GM23338 (cell line): ENCODE measurements around the gene MAN1C1. TPM values are rescaled to one million over a fixed set of nuclear protein-coding genes. Genes with fewer than 3 reads are reported as not detected.

Experiments used
- ATAC-seq: fragments of 200-7000 bp; cut with Tn5 transposase; 3 replicates; pipeline ENCODE4 v1.9.1; 2020
- DNase-seq: peaks from one replicate; pipeline ENCODE4 v3.0.0-alpha.2; 2015; ENCODE audit warnings: low spot score
- H2AFZ ChIP-seq: fragments of 200-600 bp; sonication (generic); 2 replicates; pipeline ENCODE4 v1.8.0; 2016; ENCODE audit warnings: antibody characterized with exemption, mild to moderate bottlenecking, moderate library complexity
- H3F3A ChIP-seq: fragments of 200-600 bp; sonication (generic); replicated peaks from 2 replicates; pipeline ENCODE4 v1.8.0; 2017; ENCODE audit warnings: antibody characterized with exemption, mixed run types, low read depth
- H3K27ac ChIP-seq: fragments of 200-600 bp; sonication (generic); 2 replicates; pipeline ENCODE4 v1.6.1; 2016; ENCODE audit warnings: low read depth
- H3K27me3 ChIP-seq: fragments of 200-600 bp; sonication (generic); 2 replicates; pipeline ENCODE4 v1.8.0; 2016; ENCODE audit warnings: mild to moderate bottlenecking, mixed run types, moderate library complexity; ENCODE audit not compliant: insufficient read depth
- H3K36me3 ChIP-seq: fragments of 200-600 bp; sonication (generic); 2 replicates; pipeline ENCODE4 v1.8.0; 2016; ENCODE audit warnings: mild to moderate bottlenecking; ENCODE audit not compliant: insufficient read depth
- H3K4me1 ChIP-seq: fragments of 200-600 bp; sonication (generic); 2 replicates; pipeline ENCODE4 v1.8.0; 2016; ENCODE audit warnings: mild to moderate bottlenecking, moderate library complexity; ENCODE audit not compliant: insufficient read depth
- H3K4me2 ChIP-seq: fragments of 200-600 bp; sonication (generic); 2 replicates; pipeline ENCODE4 v1.7.1; 2017; ENCODE audit warnings: mixed run types
- H3K4me3 ChIP-seq: fragments of 200-600 bp; sonication (generic); 2 replicates; pipeline ENCODE4 v1.6.1; 2016; ENCODE audit warnings: mixed run types
- H3K79me2 ChIP-seq: fragments of 200-600 bp; sonication (generic); replicated peaks from 2 replicates; pipeline ENCODE4 v1.8.0; 2017; ENCODE audit warnings: mild to moderate bottlenecking; ENCODE audit not compliant: insufficient read depth
- H3K9me2 ChIP-seq: fragments of 200-600 bp; sonication (generic); 2 replicates; pipeline ENCODE4 v1.8.0; 2017; ENCODE audit not compliant: insufficient read depth
- H4K20me1 ChIP-seq: fragments of 200-600 bp; sonication (generic); replicated peaks from 2 replicates; pipeline ENCODE4 v1.8.0; 2017; ENCODE audit warnings: mild to moderate bottlenecking; ENCODE audit not compliant: insufficient read depth
- H3K27ac Mint-ChIP-seq: 2 replicates; pipeline ENCODE4 v1.8.0; 2020; ENCODE audit warnings: inconsistent platforms, mild to moderate bottlenecking, moderate library complexity, mixed read lengths
- H3K27me3 Mint-ChIP-seq: 3 replicates; pipeline ENCODE4 v1.8.0; 2022; ENCODE audit warnings: low read depth, mild to moderate bottlenecking, moderate library complexity, mixed read lengths, inconsistent platforms; ENCODE audit not compliant: insufficient read depth, poor library complexity
- H3K36me3 Mint-ChIP-seq: 3 replicates; pipeline ENCODE4 v1.8.0; 2021; ENCODE audit warnings: low read depth, mild to moderate bottlenecking, inconsistent platforms, moderate library complexity, mixed read lengths
- H3K4me1 Mint-ChIP-seq: 3 replicates; pipeline ENCODE4 v1.8.0; 2020; ENCODE audit warnings: mild to moderate bottlenecking, inconsistent platforms, mixed read lengths
- H3K4me3 Mint-ChIP-seq: 3 replicates; pipeline ENCODE4 v1.8.0; 2021; ENCODE audit warnings: moderate library complexity, mild to moderate bottlenecking, inconsistent platforms, mixed read lengths
- H3K9me3 Mint-ChIP-seq: 3 replicates; pipeline ENCODE4 v1.8.0; 2020; ENCODE audit warnings: moderate library complexity, mild to moderate bottlenecking, inconsistent platforms, mixed read lengths
- EZH2 ChIP-seq: fragments of 200-600 bp; sonication (generic); IDR thresholded peaks from one replicate; pipeline ENCODE4 v1.8.0; 2017; ENCODE audit warnings: antibody characterized with exemption, mild to moderate bottlenecking, low read depth; ENCODE audit not compliant: unreplicated experiment
- EZH2phosphoT487 ChIP-seq: fragments of 200-600 bp; sonication (generic); IDR thresholded peaks from one replicate; pipeline ENCODE4 v1.8.1; 2018; ENCODE audit warnings: antibody characterized with exemption; ENCODE audit not compliant: unreplicated experiment
- STAT1 ChIP-seq: IDR thresholded peaks from one replicate; pipeline ENCODE4 v1.6.1; 2016; ENCODE audit warnings: antibody characterized with exemption; ENCODE audit not compliant: unreplicated experiment
- polyA plus RNA-seq: library from polyadenylated mRNA; unstranded; fragments of >200 nt; fragmentation: Nextera tagmentation; extraction: Ambion mirVana; gene quantifications from 2 replicates; pipeline ENCODE4 v1.2.1, GENCODE V29; 2016
- total RNA-seq: library from RNA; depleted of rRNA; stranded (reverse); fragments of >200 nt; shearing (Covaris generic); gene quantifications from 2 replicates; pipeline ENCODE4 v1.2.3, GENCODE V29; 2014
- TF ChIP-seq, protein P1 (sequence below): IDR thresholded peaks from 2 replicates; pipeline ENCODE4 v1.6.1; 2016; ENCODE audit warnings: antibody characterized with exemption
- TF ChIP-seq, protein P2 (sequence below): IDR thresholded peaks from one replicate; pipeline ENCODE4 v1.6.1; 2018; ENCODE audit warnings: antibody characterized with exemption; ENCODE audit not compliant: unreplicated experiment
- TF ChIP-seq, protein P3 (sequence below): fragments of 250-450 bp; sonication (Bioruptor Pico); IDR thresholded peaks from 2 replicates; pipeline ENCODE4 v1.5.0; 2020; ENCODE audit warnings: mild to moderate bottlenecking, moderate library complexity

MAN1C1 gene
- total and polyA plus RNA-seq, 2 experiments from 2014 or later: 5.4 to 13.6 TPM

DNA sequence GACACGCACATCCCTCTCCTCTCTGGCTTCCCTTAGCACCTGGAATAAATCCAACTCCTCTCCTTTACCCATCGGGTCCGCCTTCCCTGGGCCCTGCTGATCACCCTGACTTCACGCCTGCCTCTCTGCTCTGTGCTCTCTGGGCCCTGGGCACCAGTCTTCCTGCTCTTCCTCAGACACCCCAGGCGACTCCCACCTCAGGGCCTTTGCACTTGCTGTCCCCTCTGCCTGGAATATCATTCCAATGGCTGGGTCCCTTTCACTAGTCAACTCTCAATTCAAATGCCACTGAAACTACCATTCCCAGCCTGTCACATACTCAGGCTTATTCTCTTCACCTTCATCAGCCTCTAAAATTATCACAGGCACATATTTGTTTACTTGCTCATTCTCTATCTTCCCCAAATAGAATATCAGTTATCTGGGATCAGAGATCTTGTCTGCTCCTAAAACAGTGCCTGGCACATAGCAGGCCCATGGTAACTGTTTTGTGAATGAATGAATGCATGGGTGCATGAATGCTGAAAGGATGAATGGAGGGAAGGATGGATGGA is 156.2 kb downstream of the MAN1C1 start:
- Mint-ChIP-seq H3K27me3 (peaks cover 11% of the 10 kb centered on the region), H3K36me3 (no peaks in the 10 kb centered on the region), H3K4me3 (no peak overlapping the region), H3K4me1 (peaks cover 28% of the 10 kb centered on the region), H3K27ac (no peak overlapping the region), H3K9me3 (no peaks in the 10 kb centered on the region)
- ATAC-seq: no peak
- no peak overlapping the region for H2AFZ ChIP-seq
- H3K27me3 ChIP-seq: no peaks in the 10 kb centered on the region
- H3F3A ChIP-seq: no peaks in the 10 kb centered on the region
- no peak overlapping the region for H3K27ac ChIP-seq
- H3K4me2 ChIP-seq: no peak overlapping the region
- TF ChIP-seq, protein P1, sequence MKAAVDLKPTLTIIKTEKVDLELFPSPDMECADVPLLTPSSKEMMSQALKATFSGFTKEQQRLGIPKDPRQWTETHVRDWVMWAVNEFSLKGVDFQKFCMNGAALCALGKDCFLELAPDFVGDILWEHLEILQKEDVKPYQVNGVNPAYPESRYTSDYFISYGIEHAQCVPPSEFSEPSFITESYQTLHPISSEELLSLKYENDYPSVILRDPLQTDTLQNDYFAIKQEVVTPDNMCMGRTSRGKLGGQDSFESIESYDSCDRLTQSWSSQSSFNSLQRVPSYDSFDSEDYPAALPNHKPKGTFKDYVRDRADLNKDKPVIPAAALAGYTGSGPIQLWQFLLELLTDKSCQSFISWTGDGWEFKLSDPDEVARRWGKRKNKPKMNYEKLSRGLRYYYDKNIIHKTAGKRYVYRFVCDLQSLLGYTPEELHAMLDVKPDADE: no peak
- TF ChIP-seq, protein P2, sequence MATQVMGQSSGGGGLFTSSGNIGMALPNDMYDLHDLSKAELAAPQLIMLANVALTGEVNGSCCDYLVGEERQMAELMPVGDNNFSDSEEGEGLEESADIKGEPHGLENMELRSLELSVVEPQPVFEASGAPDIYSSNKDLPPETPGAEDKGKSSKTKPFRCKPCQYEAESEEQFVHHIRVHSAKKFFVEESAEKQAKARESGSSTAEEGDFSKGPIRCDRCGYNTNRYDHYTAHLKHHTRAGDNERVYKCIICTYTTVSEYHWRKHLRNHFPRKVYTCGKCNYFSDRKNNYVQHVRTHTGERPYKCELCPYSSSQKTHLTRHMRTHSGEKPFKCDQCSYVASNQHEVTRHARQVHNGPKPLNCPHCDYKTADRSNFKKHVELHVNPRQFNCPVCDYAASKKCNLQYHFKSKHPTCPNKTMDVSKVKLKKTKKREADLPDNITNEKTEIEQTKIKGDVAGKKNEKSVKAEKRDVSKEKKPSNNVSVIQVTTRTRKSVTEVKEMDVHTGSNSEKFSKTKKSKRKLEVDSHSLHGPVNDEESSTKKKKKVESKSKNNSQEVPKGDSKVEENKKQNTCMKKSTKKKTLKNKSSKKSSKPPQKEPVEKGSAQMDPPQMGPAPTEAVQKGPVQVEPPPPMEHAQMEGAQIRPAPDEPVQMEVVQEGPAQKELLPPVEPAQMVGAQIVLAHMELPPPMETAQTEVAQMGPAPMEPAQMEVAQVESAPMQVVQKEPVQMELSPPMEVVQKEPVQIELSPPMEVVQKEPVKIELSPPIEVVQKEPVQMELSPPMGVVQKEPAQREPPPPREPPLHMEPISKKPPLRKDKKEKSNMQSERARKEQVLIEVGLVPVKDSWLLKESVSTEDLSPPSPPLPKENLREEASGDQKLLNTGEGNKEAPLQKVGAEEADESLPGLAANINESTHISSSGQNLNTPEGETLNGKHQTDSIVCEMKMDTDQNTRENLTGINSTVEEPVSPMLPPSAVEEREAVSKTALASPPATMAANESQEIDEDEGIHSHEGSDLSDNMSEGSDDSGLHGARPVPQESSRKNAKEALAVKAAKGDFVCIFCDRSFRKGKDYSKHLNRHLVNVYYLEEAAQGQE: no peak
- TF ChIP-seq, protein P3, sequence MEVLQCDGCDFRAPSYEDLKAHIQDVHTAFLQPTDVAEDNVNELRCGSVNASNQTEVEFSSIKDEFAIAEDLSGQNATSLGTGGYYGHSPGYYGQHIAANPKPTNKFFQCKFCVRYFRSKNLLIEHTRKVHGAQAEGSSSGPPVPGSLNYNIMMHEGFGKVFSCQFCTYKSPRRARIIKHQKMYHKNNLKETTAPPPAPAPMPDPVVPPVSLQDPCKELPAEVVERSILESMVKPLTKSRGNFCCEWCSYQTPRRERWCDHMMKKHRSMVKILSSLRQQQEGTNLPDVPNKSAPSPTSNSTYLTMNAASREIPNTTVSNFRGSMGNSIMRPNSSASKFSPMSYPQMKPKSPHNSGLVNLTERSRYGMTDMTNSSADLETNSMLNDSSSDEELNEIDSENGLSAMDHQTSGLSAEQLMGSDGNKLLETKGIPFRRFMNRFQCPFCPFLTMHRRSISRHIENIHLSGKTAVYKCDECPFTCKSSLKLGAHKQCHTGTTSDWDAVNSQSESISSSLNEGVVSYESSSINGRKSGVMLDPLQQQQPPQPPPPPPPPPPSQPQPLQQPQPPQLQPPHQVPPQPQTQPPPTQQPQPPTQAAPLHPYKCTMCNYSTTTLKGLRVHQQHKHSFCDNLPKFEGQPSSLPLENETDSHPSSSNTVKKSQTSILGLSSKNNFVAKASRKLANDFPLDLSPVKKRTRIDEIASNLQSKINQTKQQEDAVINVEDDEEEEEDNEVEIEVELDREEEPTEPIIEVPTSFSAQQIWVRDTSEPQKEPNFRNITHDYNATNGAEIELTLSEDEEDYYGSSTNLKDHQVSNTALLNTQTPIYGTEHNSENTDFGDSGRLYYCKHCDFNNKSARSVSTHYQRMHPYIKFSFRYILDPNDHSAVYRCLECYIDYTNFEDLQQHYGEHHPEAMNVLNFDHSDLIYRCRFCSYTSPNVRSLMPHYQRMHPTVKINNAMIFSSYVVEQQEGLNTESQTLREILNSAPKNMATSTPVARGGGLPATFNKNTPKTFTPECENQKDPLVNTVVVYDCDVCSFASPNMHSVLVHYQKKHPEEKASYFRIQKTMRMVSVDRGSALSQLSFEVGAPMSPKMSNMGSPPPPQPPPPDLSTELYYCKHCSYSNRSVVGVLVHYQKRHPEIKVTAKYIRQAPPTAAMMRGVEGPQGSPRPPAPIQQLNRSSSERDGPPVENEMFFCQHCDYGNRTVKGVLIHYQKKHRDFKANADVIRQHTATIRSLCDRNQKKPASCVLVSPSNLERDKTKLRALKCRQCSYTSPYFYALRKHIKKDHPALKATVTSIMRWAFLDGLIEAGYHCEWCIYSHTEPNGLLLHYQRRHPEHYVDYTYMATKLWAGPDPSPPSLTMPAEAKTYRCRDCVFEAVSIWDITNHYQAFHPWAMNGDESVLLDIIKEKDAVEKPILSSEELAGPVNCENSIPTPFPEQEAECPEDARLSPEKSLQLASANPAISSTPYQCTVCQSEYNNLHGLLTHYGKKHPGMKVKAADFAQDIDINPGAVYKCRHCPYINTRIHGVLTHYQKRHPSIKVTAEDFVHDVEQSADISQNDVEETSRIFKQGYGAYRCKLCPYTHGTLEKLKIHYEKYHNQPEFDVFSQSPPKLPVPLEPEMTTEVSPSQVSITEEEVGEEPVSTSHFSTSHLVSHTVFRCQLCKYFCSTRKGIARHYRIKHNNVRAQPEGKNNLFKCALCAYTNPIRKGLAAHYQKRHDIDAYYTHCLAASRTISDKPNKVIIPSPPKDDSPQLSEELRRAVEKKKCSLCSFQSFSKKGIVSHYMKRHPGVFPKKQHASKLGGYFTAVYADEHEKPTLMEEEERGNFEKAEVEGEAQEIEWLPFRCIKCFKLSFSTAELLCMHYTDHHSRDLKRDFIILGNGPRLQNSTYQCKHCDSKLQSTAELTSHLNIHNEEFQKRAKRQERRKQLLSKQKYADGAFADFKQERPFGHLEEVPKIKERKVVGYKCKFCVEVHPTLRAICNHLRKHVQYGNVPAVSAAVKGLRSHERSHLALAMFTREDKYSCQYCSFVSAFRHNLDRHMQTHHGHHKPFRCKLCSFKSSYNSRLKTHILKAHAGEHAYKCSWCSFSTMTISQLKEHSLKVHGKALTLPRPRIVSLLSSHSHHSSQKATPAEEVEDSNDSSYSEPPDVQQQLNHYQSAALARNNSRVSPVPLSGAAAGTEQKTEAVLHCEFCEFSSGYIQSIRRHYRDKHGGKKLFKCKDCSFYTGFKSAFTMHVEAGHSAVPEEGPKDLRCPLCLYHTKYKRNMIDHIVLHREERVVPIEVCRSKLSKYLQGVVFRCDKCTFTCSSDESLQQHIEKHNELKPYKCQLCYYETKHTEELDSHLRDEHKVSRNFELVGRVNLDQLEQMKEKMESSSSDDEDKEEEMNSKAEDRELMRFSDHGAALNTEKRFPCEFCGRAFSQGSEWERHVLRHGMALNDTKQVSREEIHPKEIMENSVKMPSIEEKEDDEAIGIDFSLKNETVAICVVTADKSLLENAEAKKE (CRISPR knock-in tag): no peak
- TF ChIP-seq EZH2 (no peak), STAT1 (no peak), EZH2phosphoT487 (no peak)
- H3K36me3 ChIP-seq: no peaks in the 10 kb centered on the region
- H4K20me1 ChIP-seq: no peaks in the 10 kb centered on the region
- H3K79me2 ChIP-seq: no peaks in the 10 kb centered on the region
- H3K4me3 ChIP-seq: no peak overlapping the region
- H3K9me2 ChIP-seq: no peaks in the 10 kb centered on the region
- no peaks in the 10 kb centered on the region for H3K4me1 ChIP-seq
- no peak for DNase-seq
